Ishikawa (cell line): ENCODE data around the gene SSTR5.

ENCODE experiments used
- CEBPB ChIP-seq: IDR thresholded peaks from 2 replicates; pipeline ENCODE4 v1.6.1; 2012
- CREB1 ChIP-seq: IDR thresholded peaks from 2 replicates; pipeline ENCODE4 v1.6.1; 2012; ENCODE audit warnings: low read depth
- EGR1 ChIP-seq: IDR thresholded peaks from 2 replicates; pipeline ENCODE4 v1.6.1; 2012
- EP300 ChIP-seq: IDR thresholded peaks from 2 replicates; pipeline ENCODE4 v1.6.1; 2012; ENCODE audit warnings: borderline replicate concordance
- FOXM1 ChIP-seq: IDR thresholded peaks from 2 replicates; pipeline ENCODE4 v1.6.1; 2012; ENCODE audit warnings: low read depth, borderline replicate concordance
- NFIC ChIP-seq: IDR thresholded peaks from 2 replicates; pipeline ENCODE4 v1.6.1; 2012
- RAD21 ChIP-seq: IDR thresholded peaks from 2 replicates; pipeline ENCODE4 v1.6.1; 2012; ENCODE audit warnings: low read depth
- TAF1 ChIP-seq: IDR thresholded peaks from 2 replicates; pipeline ENCODE4 v1.6.1; 2012; ENCODE audit warnings: low read depth, mild to moderate bottlenecking
- TCF12 ChIP-seq: IDR thresholded peaks from 2 replicates; pipeline ENCODE4 v1.6.1; 2012; ENCODE audit warnings: low read depth
- TEAD4 ChIP-seq: IDR thresholded peaks from 2 replicates; pipeline ENCODE4 v1.6.1; 2012
- USF1 ChIP-seq: IDR thresholded peaks from 2 replicates; pipeline ENCODE4 v1.6.1; 2012
- YY1 ChIP-seq: IDR thresholded peaks from 2 replicates; pipeline ENCODE4 v1.6.1; 2012; ENCODE audit warnings: low read depth
- ZBTB7A ChIP-seq: IDR thresholded peaks from 2 replicates; pipeline ENCODE4 v1.6.1; 2012; ENCODE audit warnings: low read depth
- TF ChIP-seq, protein P1 (sequence below): IDR thresholded peaks from 2 replicates; pipeline ENCODE4 v1.6.1; 2012; ENCODE audit warnings: low read depth, mild to moderate bottlenecking
- TF ChIP-seq, protein P2 (sequence below): IDR thresholded peaks from 2 replicates; pipeline ENCODE4 v1.6.1; 2012

SSTR5 gene

GRCh38 chr16:1079341-1079740 is 6.8 kb downstream of the SSTR5 start:
- no peak for TF ChIP-seq TCF12
- TF ChIP-seq YY1 = no peak
- no peak for TF ChIP-seq TAF1
- TF ChIP-seq EP300 = no peak
- TF ChIP-seq RAD21 = no peak
- TF ChIP-seq ZBTB7A = no peak
- TF ChIP-seq, protein P1, sequence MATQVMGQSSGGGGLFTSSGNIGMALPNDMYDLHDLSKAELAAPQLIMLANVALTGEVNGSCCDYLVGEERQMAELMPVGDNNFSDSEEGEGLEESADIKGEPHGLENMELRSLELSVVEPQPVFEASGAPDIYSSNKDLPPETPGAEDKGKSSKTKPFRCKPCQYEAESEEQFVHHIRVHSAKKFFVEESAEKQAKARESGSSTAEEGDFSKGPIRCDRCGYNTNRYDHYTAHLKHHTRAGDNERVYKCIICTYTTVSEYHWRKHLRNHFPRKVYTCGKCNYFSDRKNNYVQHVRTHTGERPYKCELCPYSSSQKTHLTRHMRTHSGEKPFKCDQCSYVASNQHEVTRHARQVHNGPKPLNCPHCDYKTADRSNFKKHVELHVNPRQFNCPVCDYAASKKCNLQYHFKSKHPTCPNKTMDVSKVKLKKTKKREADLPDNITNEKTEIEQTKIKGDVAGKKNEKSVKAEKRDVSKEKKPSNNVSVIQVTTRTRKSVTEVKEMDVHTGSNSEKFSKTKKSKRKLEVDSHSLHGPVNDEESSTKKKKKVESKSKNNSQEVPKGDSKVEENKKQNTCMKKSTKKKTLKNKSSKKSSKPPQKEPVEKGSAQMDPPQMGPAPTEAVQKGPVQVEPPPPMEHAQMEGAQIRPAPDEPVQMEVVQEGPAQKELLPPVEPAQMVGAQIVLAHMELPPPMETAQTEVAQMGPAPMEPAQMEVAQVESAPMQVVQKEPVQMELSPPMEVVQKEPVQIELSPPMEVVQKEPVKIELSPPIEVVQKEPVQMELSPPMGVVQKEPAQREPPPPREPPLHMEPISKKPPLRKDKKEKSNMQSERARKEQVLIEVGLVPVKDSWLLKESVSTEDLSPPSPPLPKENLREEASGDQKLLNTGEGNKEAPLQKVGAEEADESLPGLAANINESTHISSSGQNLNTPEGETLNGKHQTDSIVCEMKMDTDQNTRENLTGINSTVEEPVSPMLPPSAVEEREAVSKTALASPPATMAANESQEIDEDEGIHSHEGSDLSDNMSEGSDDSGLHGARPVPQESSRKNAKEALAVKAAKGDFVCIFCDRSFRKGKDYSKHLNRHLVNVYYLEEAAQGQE = no peak
- TF ChIP-seq, protein P2, sequence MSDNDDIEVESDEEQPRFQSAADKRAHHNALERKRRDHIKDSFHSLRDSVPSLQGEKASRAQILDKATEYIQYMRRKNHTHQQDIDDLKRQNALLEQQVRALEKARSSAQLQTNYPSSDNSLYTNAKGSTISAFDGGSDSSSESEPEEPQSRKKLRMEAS = no peak
- no peak for TF ChIP-seq USF1
- TF ChIP-seq EGR1 = no peak
- no peak for TF ChIP-seq CREB1
- TF ChIP-seq CEBPB = no peak
- no peak for TF ChIP-seq TEAD4
- no peak for TF ChIP-seq FOXM1
- no peak for TF ChIP-seq NFIC

DNA sequence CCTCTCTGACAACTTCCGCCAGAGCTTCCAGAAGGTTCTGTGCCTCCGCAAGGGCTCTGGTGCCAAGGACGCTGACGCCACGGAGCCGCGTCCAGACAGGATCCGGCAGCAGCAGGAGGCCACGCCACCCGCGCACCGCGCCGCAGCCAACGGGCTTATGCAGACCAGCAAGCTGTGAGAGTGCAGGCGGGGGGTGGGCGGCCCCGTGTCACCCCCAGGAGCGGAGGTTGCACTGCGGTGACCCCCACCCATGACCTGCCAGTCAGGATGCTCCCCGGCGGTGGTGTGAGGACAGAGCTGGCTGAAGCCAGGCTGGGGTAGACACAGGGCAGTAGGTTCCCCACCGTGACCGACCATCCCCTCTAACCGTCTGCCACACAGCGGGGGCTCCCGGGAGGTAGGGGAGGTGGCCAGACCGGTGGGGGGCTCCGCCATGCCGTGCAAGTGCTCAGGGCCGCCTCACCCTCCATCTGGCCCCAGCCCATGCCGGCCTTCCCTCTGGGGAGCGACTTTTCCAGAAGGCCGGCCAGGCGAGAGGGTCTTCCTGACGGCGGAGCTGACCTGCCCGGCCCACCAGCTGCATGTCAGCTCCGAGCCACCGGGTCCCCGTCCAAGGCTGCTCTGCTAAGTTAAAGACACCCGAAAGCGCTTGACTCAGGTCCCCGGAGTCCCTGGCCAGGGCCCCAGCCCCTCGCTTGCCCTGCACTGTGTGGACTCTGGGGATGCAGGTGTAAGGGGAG is 7.4 kb downstream of the SSTR5 start:
- TF ChIP-seq NFIC (no peak), TEAD4 (no peak), ZBTB7A (no peak), CREB1 (no peak), TAF1 (no peak), RAD21 (no peak), EP300 (no peak), FOXM1 (no peak), EGR1 (no peak), YY1 (no peak), USF1 (no peak), CEBPB (no peak), TCF12 (no peak)
- TF ChIP-seq, protein P2 = no peak
- TF ChIP-seq, protein P1 = no peak

GRCh38 chr16:1080801-1081733 is 8.5 kb downstream of the SSTR5 start:
- TF ChIP-seq EP300 (no peak), YY1 (no peak), CEBPB (no peak), FOXM1 (no peak), EGR1 (no peak), USF1 (no peak), TAF1 (no peak), TEAD4 (no peak), TCF12 (no peak), ZBTB7A (no peak), RAD21 (no peak), NFIC (no peak), CREB1 (no peak)
- TF ChIP-seq, protein P2 = no peak
- TF ChIP-seq, protein P1 = no peak
